HCT116 (cell line): ENCODE data around the gene AK2. TPM values are rescaled to one million over a fixed set of nuclear protein-coding genes. Genes with fewer than 3 reads are reported as not detected.

ENCODE experiments used
- ATAC-seq: fragments of 200-7000 bp; cut with Tn5 transposase; 2 replicates; pipeline ENCODE4 v1.9.1; 2020; ENCODE audit warnings: mild to moderate bottlenecking, moderate library complexity
- Bru-seq: library from RNA; stranded (reverse); fragments of 400-500 nt; gene quantifications from one replicate; lab custom pipeline; 2021; lab: Mats Ljungman, UMichigan
- BruChase-seq, 2 experiments: library from RNA; stranded (reverse); fragments of 400-500 nt; gene quantifications; one replicate each; lab custom pipeline; 2021; lab: Mats Ljungman, UMichigan
- BruUV-seq: library from RNA; stranded (reverse); fragments of 400-500 nt; replicated peaks from 2 replicates; lab custom pipeline; 2021; lab: Mats Ljungman, UMichigan
- CTCF ChIA-PET: fragments of 300-600 bp; sonication (Branson Sonifier 250); formaldehyde crosslinking; loops from one replicate; lab custom pipeline; 2021; ENCODE audit warnings: antibody characterized with exemption; lab: Charles Lee
- POLR2A ChIA-PET: fragments of 300-600, 350-600 bp; sonication (Branson Sonifier 250); formaldehyde crosslinking; loops from one replicate; lab custom pipeline; 2021; ENCODE audit warnings: antibody characterized with exemption; lab: Charles Lee
- RAD21 ChIA-PET, 2 experiments: fragments of 300-600 bp; sonication (Branson Sonifier 250); formaldehyde crosslinking; loops; one replicate each; lab custom pipeline; 2023; ENCODE audit warnings: low total read pairs in 2 of 2; ENCODE audit not compliant: uncharacterized antibody in 2 of 2, unreplicated experiment in 2 of 2, low non-redundant PET in 1 of 2; lab: Charles Lee
- DNase-seq: peaks from one replicate; pipeline ENCODE4 v3.0.0-alpha.2; 2010; ENCODE audit warnings: low read depth, low spot score
- H2AFZ ChIP-seq: fragments of 200-600 bp; shearing (Covaris generic), sonication (generic); 2 replicates; pipeline ENCODE4 v1.6.1; 2017; ENCODE audit warnings: low read depth, mixed run types, mixed read lengths, antibody characterized with exemption, low read length; ENCODE audit not compliant: poor library complexity, severe bottlenecking
- H3K27ac ChIP-seq: 2 replicates; pipeline ENCODE4 v1.5.1; 2012; ENCODE audit warnings: low read depth, low read length
- H3K27me3 ChIP-seq: fragments of 200-600 bp; sonication (generic); 2 replicates; pipeline ENCODE4 v1.6.1; 2016; ENCODE audit warnings: mixed run types, low read length, mixed read lengths; ENCODE audit not compliant: insufficient read depth
- H3K36me3 ChIP-seq, 2 experiments: fragments of 200-500 bp in 1 of 2; fragments of 200-600 bp in 1 of 2; sonication (Bioruptor generic) in 1 of 2; sonication (generic) in 1 of 2; 2 replicates each; pipeline versions ENCODE4 v1.5.1 to v1.6.1; 2014 to 2016; ENCODE audit warnings: low read length in 2 of 2, inconsistent platforms in 1 of 2, mixed read lengths in 1 of 2, mixed run types in 1 of 2; ENCODE audit not compliant: insufficient read depth in 2 of 2, control insufficient read depth in 1 of 2
- H3K4me1 ChIP-seq, 2 experiments: fragments of 200-600 bp in 1 of 2; sonication (generic) in 1 of 2; 2 replicates each; pipeline versions ENCODE4 v1.5.1 to v1.6.1; 2012 to 2017; ENCODE audit warnings: low read length in 2 of 2, inconsistent platforms in 1 of 2, mild to moderate bottlenecking in 1 of 2, mixed read lengths in 1 of 2, mixed run types in 1 of 2, moderate library complexity in 1 of 2; ENCODE audit not compliant: insufficient read depth in 2 of 2, control insufficient read depth in 1 of 2
- H3K4me2 ChIP-seq: fragments of 200-600 bp; sonication (generic); 2 replicates; pipeline ENCODE4 v1.6.1; 2017; ENCODE audit warnings: mixed run types, low read length, mixed read lengths
- H3K4me3 ChIP-seq, 2 experiments: fragments of 200-600 bp in 1 of 2; sonication (generic) in 1 of 2; replicated peaks in 1 of 2; 2 replicates each; pipeline ENCODE4 v1.5.1; 2011 to 2016; ENCODE audit warnings: low read length in 2 of 2, control low read depth in 1 of 2, low read depth in 1 of 2, mild to moderate bottlenecking in 1 of 2, mixed read lengths in 1 of 2, mixed run types in 1 of 2
- H3K79me2 ChIP-seq: fragments of 200-600 bp; sonication (generic); 2 replicates; pipeline ENCODE4 v1.6.1; 2017; ENCODE audit warnings: mild to moderate bottlenecking, mixed run types, low read length, moderate library complexity, mixed read lengths; ENCODE audit not compliant: insufficient read depth
- H3K9ac ChIP-seq: fragments of 200-600 bp; sonication (generic); 2 replicates; pipeline ENCODE4 v1.6.1; 2016; ENCODE audit warnings: low read length, mixed read lengths
- H3K9me2 ChIP-seq: fragments of 200-600 bp; sonication (generic), shearing (Covaris generic); 2 replicates; pipeline ENCODE4 v1.6.1; 2017; ENCODE audit warnings: mixed run types, mild to moderate bottlenecking, moderate library complexity; ENCODE audit not compliant: insufficient read depth
- H3K9me3 ChIP-seq, 2 experiments: fragments of 200-500 bp in 1 of 2; fragments of 200-600 bp in 1 of 2; sonication (Bioruptor generic) in 1 of 2; sonication (generic) in 1 of 2; 2 replicates each; pipeline ENCODE4 v1.6.1; 2014 to 2017; ENCODE audit warnings: low read length in 2 of 2, mixed read lengths in 2 of 2, inconsistent platforms in 1 of 2, low read depth in 1 of 2, mild to moderate bottlenecking in 1 of 2, mixed run types in 1 of 2, moderate library complexity in 1 of 2; ENCODE audit not compliant: control insufficient read depth in 1 of 2, insufficient read depth in 1 of 2
- H4K20me1 ChIP-seq: fragments of 200-600 bp; sonication (generic), shearing (Covaris generic); 2 replicates; pipeline ENCODE4 v1.6.1; 2017; ENCODE audit warnings: mixed run types, mild to moderate bottlenecking, moderate library complexity; ENCODE audit not compliant: insufficient read depth
- CBX3 ChIP-seq: IDR thresholded peaks from 2 replicates; pipeline ENCODE4 v1.6.1; 2012; ENCODE audit warnings: low read depth
- CEBPB ChIP-seq: IDR thresholded peaks from 2 replicates; pipeline ENCODE4 v1.6.1; 2012; ENCODE audit warnings: low read depth
- EGR1 ChIP-seq: IDR thresholded peaks from 2 replicates; pipeline ENCODE4 v1.6.1; 2012; ENCODE audit warnings: low read depth
- ELF1 ChIP-seq: IDR thresholded peaks from 2 replicates; pipeline ENCODE4 v1.6.1; 2012; ENCODE audit warnings: low read depth, borderline replicate concordance
- EZH2phosphoT487 ChIP-seq: fragments of 200-600 bp; IDR thresholded peaks from 2 replicates; pipeline ENCODE4 v1.6.1; 2018; ENCODE audit warnings: antibody characterized with exemption, borderline replicate concordance
- FOSL1 ChIP-seq: IDR thresholded peaks from 2 replicates; pipeline ENCODE4 v1.6.1; 2012; ENCODE audit warnings: low read depth
- POLR2A ChIP-seq: IDR thresholded peaks from 2 replicates; pipeline ENCODE4 v1.7.0; 2011; ENCODE audit warnings: borderline replicate concordance; ENCODE audit not compliant: insufficient read depth, insufficient read length; ENCODE audit errors: extremely low read depth
- POLR2AphosphoS5 ChIP-seq: IDR thresholded peaks from 2 replicates; pipeline ENCODE4 v1.6.1; 2011; ENCODE audit warnings: mild to moderate bottlenecking, low read depth, low read length, moderate library complexity
- RAD21 ChIP-seq: IDR thresholded peaks from 2 replicates; pipeline ENCODE4 v1.6.1; 2012; ENCODE audit warnings: low read depth, mild to moderate bottlenecking
- SRF ChIP-seq: IDR thresholded peaks from 2 replicates; pipeline ENCODE4 v1.6.1; 2012; ENCODE audit warnings: low read depth
- YY1 ChIP-seq: IDR thresholded peaks from 2 replicates; pipeline ENCODE4 v1.6.1; 2011; ENCODE audit warnings: low read length, low read depth, moderate library complexity, mild to moderate bottlenecking; ENCODE audit not compliant: insufficient replicate concordance; ENCODE audit errors: extremely low read depth
- ZFX ChIP-seq: fragments of 450-650 bp; IDR thresholded peaks from 2 replicates; pipeline ENCODE4 v1.6.1; 2017
- ZNF274 ChIP-seq: fragments of 200-500 bp; sonication (Bioruptor generic); IDR thresholded peaks from 2 replicates; pipeline ENCODE4 v1.6.1; 2014; ENCODE audit warnings: mild to moderate bottlenecking, low read depth, low read length, inconsistent platforms
- intact Hi-C: fragments of 100-400 bp; cut with micrococcal nuclease; formaldehyde crosslinking; loops from 2 replicates; pipeline ENCODE4 v1.10.0; 2022
- long read RNA-seq: library from polyadenylated mRNA; unstranded; transcript quantifications from one replicate; pipeline ENCODE4 v2.0.0, GENCODE V29; 2021; ENCODE audit not compliant: unreplicated experiment
- polyA plus RNA-seq: library from polyadenylated mRNA; unstranded; fragments of >200 nt; gene quantifications from 2 replicates; pipeline ENCODE4 v1.2.1, GENCODE V29; 2012; ENCODE audit warnings: missing spikeins
- total RNA-seq: library from RNA; stranded (reverse); gene quantifications from one replicate; pipeline ENCODE4 v1.2.1, GENCODE V29; 2021; ENCODE audit not compliant: unreplicated experiment
- TF ChIP-seq, protein P1 (sequence below): IDR thresholded peaks from 2 replicates; pipeline ENCODE4 v1.6.1; 2012
- TF ChIP-seq, protein P2 (sequence below): IDR thresholded peaks from 2 replicates; pipeline ENCODE4 v1.6.1; 2012; ENCODE audit warnings: low read depth
- TF ChIP-seq, protein P3 (sequence below), 3 experiments: fragments of 200-600 bp in 1 of 3; sonication (generic) in 1 of 3; IDR thresholded peaks in 2 of 3; conservative IDR thresholded peaks in 1 of 3; 2 replicates each; pipeline ENCODE4 v1.5.1; 2012 to 2017; ENCODE audit warnings: low read depth in 2 of 3, low read length in 2 of 3, antibody characterized with exemption in 1 of 3, borderline replicate concordance in 1 of 3, control low read depth in 1 of 3, mild to moderate bottlenecking in 1 of 3, mixed read lengths in 1 of 3, mixed run types in 1 of 3, moderate library complexity in 1 of 3; ENCODE audit not compliant: insufficient read depth in 1 of 3

The AK2 gene
- total RNA-seq (233 TPM), Bru-seq, nascent RNA (percentile 98 among the genes with signal in this experiment), BruChase-seq, experiment 1, labeled RNA remaining after a 6-hour chase (percentile 97 among the genes with signal in this experiment), BruChase-seq, experiment 2, labeled RNA remaining after a 2-hour chase (percentile 97 among the genes with signal in this experiment)
- 193 and 219 TPM in 2 replicates for polyA plus RNA-seq
- long read RNA-seq, transcript AK2-208 (5 exons, 920 nt): minor isoform, 7 of 417 reads
- long read RNA-seq, transcript AK2-202 (7 exons, 3,586 nt): major isoform, 304 of 417 reads
- long read RNA-seq, transcript AK2-201 (6 exons, 1,021 nt): minor isoform, 31 of 417 reads
- long read RNA-seq, transcript AK2-210 (6 exons, 936 nt): minor isoform, 7 of 417 reads
- long read RNA-seq, partial matches to known transcripts: 12 of 417 reads
- long read RNA-seq, other reads (novel, unspliced or antisense): 50 of 417 reads

DNA sequence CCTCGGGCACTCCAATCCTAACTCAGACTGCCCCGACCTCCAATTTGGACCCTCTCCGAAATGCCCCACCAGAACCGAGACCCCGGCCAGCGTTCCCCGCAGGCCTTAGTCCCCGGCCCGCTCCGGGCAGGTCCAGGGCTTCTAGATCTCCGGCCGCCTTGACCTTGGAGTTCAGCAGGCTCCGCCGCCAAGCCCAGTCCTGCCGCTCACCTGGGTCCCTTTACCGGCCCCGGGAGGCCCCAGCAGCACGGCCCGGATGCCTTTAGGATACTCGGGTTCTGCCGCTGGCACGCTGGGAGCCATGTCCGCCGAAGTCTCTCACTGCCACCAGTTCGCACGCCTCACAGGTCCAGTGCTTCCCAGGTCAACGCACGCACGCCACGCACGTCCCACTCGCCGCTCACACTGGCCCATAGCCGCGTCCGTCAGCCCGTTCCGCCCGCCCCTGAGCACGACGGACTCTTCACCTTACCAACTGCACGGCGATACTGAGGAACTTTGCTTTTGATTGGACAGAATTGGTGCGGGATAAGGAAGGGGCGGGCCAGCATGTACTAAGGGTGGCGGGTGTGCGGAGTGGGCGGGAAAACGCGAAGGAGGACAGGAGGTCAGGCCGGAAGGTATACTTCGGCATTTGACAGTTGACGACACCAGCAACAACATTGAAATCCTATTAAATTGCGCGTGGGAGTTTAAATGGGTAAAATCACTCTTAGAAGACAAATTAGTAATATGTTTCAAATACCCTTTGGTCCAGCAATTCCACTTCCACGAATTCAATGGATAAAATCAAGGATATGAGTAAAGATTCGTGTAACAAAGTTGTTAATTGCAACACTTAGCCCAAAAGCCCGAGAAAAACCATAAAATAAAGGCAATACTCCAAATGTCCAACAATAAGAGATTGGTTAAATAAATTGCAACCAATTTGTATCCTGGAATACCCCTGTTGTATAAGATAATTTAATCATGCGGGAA is at the start of gene AK2:
Gene AK2 (minus strand): TSS at position 358 of the 978 bp plus-strand sequence. CDS start 55 bp downstream, at position 303.
- CTCF ChIA-PET: no interaction called here
- Histone ChIP-seq H3K36me3 (peaks cover 2 to 11% of the 10 kb centered on the region in 2 experiments; a peak in 2 of 4 replicates), H3K9ac (peak within 1 kb of the TSS; percentile 95), H2AFZ (peak within 1 kb of the TSS; percentile 81), H3K9me3 (no peaks in the 10 kb centered on the region), H3K4me2 (peak within 1 kb of the TSS; percentile 83), H3K27ac (peak within 1 kb of the TSS; percentile 70), H3K9me2 (no peaks in the 10 kb centered on the region), H3K27me3 (no peaks in the 10 kb centered on the region), H3K4me3 (peak within 1 kb of the TSS; percentile 83 to 98), H3K4me1 (peaks cover 10 to 13% of the 10 kb centered on the region in 2 experiments; a peak in 3 of 4 replicates), H3K79me2 (peaks cover 49% of the 10 kb centered on the region), H4K20me1 (peaks cover 8% of the 10 kb centered on the region; the same call in 1 of the 2 replicates)
- DNase-seq: peak; percentile 98
- ATAC-seq: peak; percentile 99
- POLR2A ChIA-PET: no interaction called here
- intact Hi-C loops: loop anchor here (2.0 to 5.0 kb wide), 2 partner anchors 14 to 220 kb away; partner anchors contain the start of genes S100PBP and YARS1
- RAD21 ChIA-PET: no interaction called here
- BruUV-seq: no TSS peak
- TF ChIP-seq, protein P1, sequence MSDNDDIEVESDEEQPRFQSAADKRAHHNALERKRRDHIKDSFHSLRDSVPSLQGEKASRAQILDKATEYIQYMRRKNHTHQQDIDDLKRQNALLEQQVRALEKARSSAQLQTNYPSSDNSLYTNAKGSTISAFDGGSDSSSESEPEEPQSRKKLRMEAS: peak; percentile 100
- TF ChIP-seq, protein P2, sequence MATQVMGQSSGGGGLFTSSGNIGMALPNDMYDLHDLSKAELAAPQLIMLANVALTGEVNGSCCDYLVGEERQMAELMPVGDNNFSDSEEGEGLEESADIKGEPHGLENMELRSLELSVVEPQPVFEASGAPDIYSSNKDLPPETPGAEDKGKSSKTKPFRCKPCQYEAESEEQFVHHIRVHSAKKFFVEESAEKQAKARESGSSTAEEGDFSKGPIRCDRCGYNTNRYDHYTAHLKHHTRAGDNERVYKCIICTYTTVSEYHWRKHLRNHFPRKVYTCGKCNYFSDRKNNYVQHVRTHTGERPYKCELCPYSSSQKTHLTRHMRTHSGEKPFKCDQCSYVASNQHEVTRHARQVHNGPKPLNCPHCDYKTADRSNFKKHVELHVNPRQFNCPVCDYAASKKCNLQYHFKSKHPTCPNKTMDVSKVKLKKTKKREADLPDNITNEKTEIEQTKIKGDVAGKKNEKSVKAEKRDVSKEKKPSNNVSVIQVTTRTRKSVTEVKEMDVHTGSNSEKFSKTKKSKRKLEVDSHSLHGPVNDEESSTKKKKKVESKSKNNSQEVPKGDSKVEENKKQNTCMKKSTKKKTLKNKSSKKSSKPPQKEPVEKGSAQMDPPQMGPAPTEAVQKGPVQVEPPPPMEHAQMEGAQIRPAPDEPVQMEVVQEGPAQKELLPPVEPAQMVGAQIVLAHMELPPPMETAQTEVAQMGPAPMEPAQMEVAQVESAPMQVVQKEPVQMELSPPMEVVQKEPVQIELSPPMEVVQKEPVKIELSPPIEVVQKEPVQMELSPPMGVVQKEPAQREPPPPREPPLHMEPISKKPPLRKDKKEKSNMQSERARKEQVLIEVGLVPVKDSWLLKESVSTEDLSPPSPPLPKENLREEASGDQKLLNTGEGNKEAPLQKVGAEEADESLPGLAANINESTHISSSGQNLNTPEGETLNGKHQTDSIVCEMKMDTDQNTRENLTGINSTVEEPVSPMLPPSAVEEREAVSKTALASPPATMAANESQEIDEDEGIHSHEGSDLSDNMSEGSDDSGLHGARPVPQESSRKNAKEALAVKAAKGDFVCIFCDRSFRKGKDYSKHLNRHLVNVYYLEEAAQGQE: no peak
- TF ChIP-seq, protein P3, sequence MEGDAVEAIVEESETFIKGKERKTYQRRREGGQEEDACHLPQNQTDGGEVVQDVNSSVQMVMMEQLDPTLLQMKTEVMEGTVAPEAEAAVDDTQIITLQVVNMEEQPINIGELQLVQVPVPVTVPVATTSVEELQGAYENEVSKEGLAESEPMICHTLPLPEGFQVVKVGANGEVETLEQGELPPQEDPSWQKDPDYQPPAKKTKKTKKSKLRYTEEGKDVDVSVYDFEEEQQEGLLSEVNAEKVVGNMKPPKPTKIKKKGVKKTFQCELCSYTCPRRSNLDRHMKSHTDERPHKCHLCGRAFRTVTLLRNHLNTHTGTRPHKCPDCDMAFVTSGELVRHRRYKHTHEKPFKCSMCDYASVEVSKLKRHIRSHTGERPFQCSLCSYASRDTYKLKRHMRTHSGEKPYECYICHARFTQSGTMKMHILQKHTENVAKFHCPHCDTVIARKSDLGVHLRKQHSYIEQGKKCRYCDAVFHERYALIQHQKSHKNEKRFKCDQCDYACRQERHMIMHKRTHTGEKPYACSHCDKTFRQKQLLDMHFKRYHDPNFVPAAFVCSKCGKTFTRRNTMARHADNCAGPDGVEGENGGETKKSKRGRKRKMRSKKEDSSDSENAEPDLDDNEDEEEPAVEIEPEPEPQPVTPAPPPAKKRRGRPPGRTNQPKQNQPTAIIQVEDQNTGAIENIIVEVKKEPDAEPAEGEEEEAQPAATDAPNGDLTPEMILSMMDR (IDR thresholded peaks at IDR 0.05 in 2 of 3, conservative IDR thresholded peaks at IDR 0.05 in 1 of 3; ENCODE audit: borderline replicate concordance in 1 of 3, insufficient read depth in 1 of 3, low read depth in 2 of 3, low read length in 2 of 3): no peak
- TF ChIP-seq YY1 (peak; percentile 13), CEBPB (no peak), POLR2AphosphoS5 (peak; percentile 66), CBX3 (peak; percentile 99), EGR1 (peak; percentile 72; the same call in 1 of the 2 replicates), ELF1 (no peak; the same call in 1 of the 2 replicates), ZNF274 (no peak), SRF (no peak), EZH2phosphoT487 (no peak), FOSL1 (no peak), ZFX (peak; percentile 63), RAD21 (no peak), POLR2A (no peak)
